H1 (cell line): ENCODE results near the gene RITA1. TPM values are rescaled to one million over a fixed set of nuclear protein-coding genes. Genes with fewer than 3 reads are reported as not detected.

ENCODE experiments used
- CHD2 ChIP-seq: IDR thresholded peaks from 2 replicates; pipeline ENCODE4 v1.6.1; 2012; ENCODE audit warnings: low read length, improper control_type of control experiment
- FOSL1 ChIP-seq: IDR thresholded peaks from 2 replicates; pipeline ENCODE4 v1.6.1; 2011; ENCODE audit warnings: mild to moderate bottlenecking, low read depth, low read length, moderate library complexity; ENCODE audit not compliant: insufficient read depth
- JUND ChIP-seq: IDR thresholded peaks from 2 replicates; pipeline ENCODE4 v1.6.1; 2011; ENCODE audit warnings: mild to moderate bottlenecking, improper control_type of control experiment, low read length
- KDM5A ChIP-seq: fragments of 200-600 bp; IDR thresholded peaks from 2 replicates; pipeline ENCODE4 v1.7.1; 2012; ENCODE audit warnings: mild to moderate bottlenecking, low read length, inconsistent platforms, mixed read lengths
- PHF8 ChIP-seq: fragments of 200-600 bp; sonication (generic); conservative IDR thresholded peaks from 2 replicates; pipeline ENCODE4 v1.7.1; 2012; ENCODE audit warnings: low read depth, mild to moderate bottlenecking, inconsistent platforms, low read length, moderate library complexity
- SIN3A ChIP-seq, 2 experiments: IDR thresholded peaks in 1 of 2; conservative IDR thresholded peaks in 1 of 2; 2 replicates each; pipeline ENCODE4 v1.6.1; 2011 to 2012; ENCODE audit warnings: low read length in 2 of 2, improper control_type of control experiment in 1 of 2, low read depth in 1 of 2, mild to moderate bottlenecking in 1 of 2
- SP2 ChIP-seq: IDR thresholded peaks from 2 replicates; pipeline ENCODE4 v1.6.1; 2012; ENCODE audit warnings: mild to moderate bottlenecking, low read length, inconsistent platforms
- TAF1 ChIP-seq: IDR thresholded peaks from 2 replicates; pipeline ENCODE4 v1.6.1; 2011; ENCODE audit warnings: mild to moderate bottlenecking, low read depth, low read length
- TBP ChIP-seq: IDR thresholded peaks from 2 replicates; pipeline ENCODE4 v1.6.1; 2011; ENCODE audit warnings: low read depth, low read length, improper control_type of control experiment
- ZNF274 ChIP-seq: IDR thresholded peaks from 2 replicates; pipeline ENCODE4 v1.7.0; 2012; ENCODE audit warnings: low read length, borderline replicate concordance; ENCODE audit errors: extremely low read depth
- polyA plus RNA-seq, 7 experiments: library from polyadenylated mRNA; depleted of rRNA in 3 of 7; stranded (reverse) in 5 of 7; unstranded in 2 of 7; fragments of >200 nt in 5 of 7; fragments of 200-250 nt in 2 of 7; gene quantifications; 1 replicate in 5 of 7; 2 replicates in 1 of 7; 4 replicates in 1 of 7; pipeline versions ENCODE4 v1.2.1 to v1.2.3, GENCODE V29; 2011 to 2013; ENCODE audit warnings: missing spikeins in 2 of 7, mixed read lengths in 2 of 7
- total RNA-seq: library from RNA; stranded (reverse); fragmentation: NEBNext Ultra II Directional; extraction: Animal tissue kit (Norgen Biotek cat#: 25700); gene quantifications from 2 replicates; pipeline ENCODE4 v1.2.1, GENCODE V29; 2021
- TF ChIP-seq, protein P1 (sequence below): IDR thresholded peaks from 2 replicates; pipeline ENCODE4 v1.6.1; 2012; ENCODE audit warnings: inconsistent platforms

The RITA1 gene
- total and polyA plus RNA-seq, 2 of the 8 experiments (the other 6 are each of a cell fraction or from before 2014, with no cell fraction given): 24.1 to 25.8 TPM

- TF ChIP-seq TAF1 (peak; percentile 98), SIN3A (conservative IDR thresholded peaks at IDR 0.05 in 1 of 2, IDR thresholded peaks at IDR 0.05 in 1 of 2; ENCODE audit: low read depth in 1 of 2, low read length in 2 of 2) (peak in 1 of 2 experiments; percentile 57; a peak in 2 of 4 replicates), CHD2 (peak; percentile 87), JUND (no peak), KDM5A (no peak), ZNF274 (no peak), TBP (peak; percentile 95), PHF8 (peak; percentile 88), SP2 (peak; percentile 81), FOSL1 (no peak)
- TF ChIP-seq, protein P1, sequence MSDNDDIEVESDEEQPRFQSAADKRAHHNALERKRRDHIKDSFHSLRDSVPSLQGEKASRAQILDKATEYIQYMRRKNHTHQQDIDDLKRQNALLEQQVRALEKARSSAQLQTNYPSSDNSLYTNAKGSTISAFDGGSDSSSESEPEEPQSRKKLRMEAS: peak; percentile 52; the same call in 1 of the 2 replicates
Measured at GRCh38 chr12:113221181-113221996, 35.9 kb downstream of the RITA1 start, which contains the start of gene TPCN1 (continued).
